ENCODE data around the gene ZNF280A. TPM values are rescaled to one million over a fixed set of nuclear protein-coding genes. Genes with fewer than 3 reads are reported as not detected.

ZNF280A gene
- total and polyA plus RNA-seq, 9 of the 15 experiments (the other 6 are each of a cell fraction or from before 2014, with no cell fraction given): 19.0 to 40.8 (median 28.6) TPM

DNA sequence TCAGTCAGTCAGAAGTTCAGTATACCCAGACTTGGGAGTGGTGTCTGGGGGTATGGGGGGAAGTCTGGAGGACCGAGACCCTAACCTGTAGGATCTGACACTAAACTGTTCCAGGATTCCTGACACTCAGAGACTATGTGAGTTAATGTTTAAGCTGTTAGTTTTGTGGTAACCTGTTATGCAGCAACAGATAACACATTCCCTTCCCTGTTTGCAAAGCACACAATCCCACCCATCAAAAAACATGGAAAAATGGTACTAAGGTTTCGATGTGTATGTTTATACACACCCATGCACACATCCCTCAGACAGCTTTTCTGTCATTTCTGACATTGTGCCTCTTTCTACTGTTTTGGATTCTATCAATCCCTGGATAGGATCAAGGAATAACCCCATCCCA is 39.1 kb downstream of the ZNF280A start:
- H3K27ac ChIP-seq (ENCODE audit: extremely low read depth, low read depth, low read length): no peak overlapping the region
- FAIRE-seq (no peak), ATAC-seq (no peak), DNase-seq (ENCODE audit: extremely low read depth in 1 of 4, low spot score in 3 of 4) (no peak)
- H3K79me2 ChIP-seq (ENCODE audit: control insufficient read depth, insufficient read depth, low read length): no peaks in the 10 kb centered on the region
- in situ Hi-C loops (cut with MboI): no loop called here
- H3K9me1 ChIP-seq (ENCODE audit: control insufficient read depth, insufficient read depth, low read length): no peaks in the 10 kb centered on the region
- ChIA-PET CTCF (ENCODE audit: low intra/inter-chr PET ratio) (interaction anchor here (0.9 kb wide), 1 partner anchor 15 kb away, joined by 3 read pairs; no protein-coding TSS in a partner anchor), POLR2A (interaction anchor here (0.6 to 4.7 kb wide), 16 partner anchors 9 to 289 kb away, joined by 3 to 45 read pairs (median 3); no protein-coding TSS in a partner anchor)
- no peaks in the 10 kb centered on the region for H3K27me3 ChIP-seq (ENCODE audit: control insufficient read depth in 2 of 2, insufficient read depth in 2 of 2, low read length in 2 of 2)
- no peak overlapping the region for H3K4me3 ChIP-seq
- H4K20me1 ChIP-seq (replicated peaks; ENCODE audit: control insufficient read depth, insufficient read depth, low read length): no peaks in the 10 kb centered on the region
- TF ChIP-seq, protein P1, sequence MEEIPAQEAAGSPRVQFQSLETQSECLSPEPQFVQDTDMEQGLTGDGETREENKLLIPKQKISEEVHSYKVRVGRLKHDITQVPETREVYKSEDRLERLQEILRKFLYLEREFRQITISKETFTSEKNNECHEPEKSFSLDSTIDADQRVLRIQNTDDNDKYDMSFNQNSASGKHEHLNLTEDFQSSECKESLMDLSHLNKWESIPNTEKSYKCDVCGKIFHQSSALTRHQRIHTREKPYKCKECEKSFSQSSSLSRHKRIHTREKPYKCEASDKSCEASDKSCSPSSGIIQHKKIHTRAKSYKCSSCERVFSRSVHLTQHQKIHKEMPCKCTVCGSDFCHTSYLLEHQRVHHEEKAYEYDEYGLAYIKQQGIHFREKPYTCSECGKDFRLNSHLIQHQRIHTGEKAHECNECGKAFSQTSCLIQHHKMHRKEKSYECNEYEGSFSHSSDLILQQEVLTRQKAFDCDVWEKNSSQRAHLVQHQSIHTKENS (CRISPR knock-in tag; IDR thresholded peaks at IDR 0.05): peak; percentile 58; the same call in 1 of the 2 replicates
- TF ChIP-seq SRSF9 (IDR thresholded peaks at IDR 0.05; ENCODE audit: borderline replicate concordance, low read depth, low read length) (no peak), SMARCB1 (IDR thresholded peaks at IDR 0.05; ENCODE audit: insufficient read length, low read depth) (no peak), TEAD4 (IDR thresholded peaks at IDR 0.05; ENCODE audit: low read length) (no peak), TEAD4 (CRISPR knock-in tag; IDR thresholded peaks at IDR 0.05; ENCODE audit: borderline replicate concordance) (0 out of 2 replicates have a peak, but pooled peaks have one; percentile 13), ZNF134 (CRISPR knock-in tag; conservative IDR thresholded peaks at IDR 0.05) (0 out of 2 replicates have a peak, but pooled peaks have one; percentile 2), ZNF253 (CRISPR knock-in tag; conservative IDR thresholded peaks at IDR 0.05) (0 out of 2 replicates have a peak, but pooled peaks have one; percentile 50)
- TF ChIP-seq, protein P2, sequence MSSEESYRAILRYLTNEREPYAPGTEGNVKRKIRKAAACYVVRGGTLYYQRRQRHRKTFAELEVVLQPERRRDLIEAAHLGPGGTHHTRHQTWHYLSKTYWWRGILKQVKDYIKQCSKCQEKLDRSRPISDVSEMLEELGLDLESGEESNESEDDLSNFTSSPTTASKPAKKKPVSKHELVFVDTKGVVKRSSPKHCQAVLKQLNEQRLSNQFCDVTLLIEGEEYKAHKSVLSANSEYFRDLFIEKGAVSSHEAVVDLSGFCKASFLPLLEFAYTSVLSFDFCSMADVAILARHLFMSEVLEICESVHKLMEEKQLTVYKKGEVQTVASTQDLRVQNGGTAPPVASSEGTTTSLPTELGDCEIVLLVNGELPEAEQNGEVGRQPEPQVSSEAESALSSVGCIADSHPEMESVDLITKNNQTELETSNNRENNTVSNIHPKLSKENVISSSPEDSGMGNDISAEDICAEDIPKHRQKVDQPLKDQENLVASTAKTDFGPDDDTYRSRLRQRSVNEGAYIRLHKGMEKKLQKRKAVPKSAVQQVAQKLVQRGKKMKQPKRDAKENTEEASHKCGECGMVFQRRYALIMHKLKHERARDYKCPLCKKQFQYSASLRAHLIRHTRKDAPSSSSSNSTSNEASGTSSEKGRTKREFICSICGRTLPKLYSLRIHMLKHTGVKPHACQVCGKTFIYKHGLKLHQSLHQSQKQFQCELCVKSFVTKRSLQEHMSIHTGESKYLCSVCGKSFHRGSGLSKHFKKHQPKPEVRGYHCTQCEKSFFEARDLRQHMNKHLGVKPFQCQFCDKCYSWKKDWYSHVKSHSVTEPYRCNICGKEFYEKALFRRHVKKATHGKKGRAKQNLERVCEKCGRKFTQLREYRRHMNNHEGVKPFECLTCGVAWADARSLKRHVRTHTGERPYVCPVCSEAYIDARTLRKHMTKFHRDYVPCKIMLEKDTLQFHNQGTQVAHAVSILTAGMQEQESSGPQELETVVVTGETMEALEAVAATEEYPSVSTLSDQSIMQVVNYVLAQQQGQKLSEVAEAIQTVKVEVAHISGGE (CRISPR knock-in tag; IDR thresholded peaks at IDR 0.05): 0 out of 6 replicates have a peak, but pooled peaks of 1 of the 3 experiments have one; percentile 6
- TF ChIP-seq, protein P3, sequence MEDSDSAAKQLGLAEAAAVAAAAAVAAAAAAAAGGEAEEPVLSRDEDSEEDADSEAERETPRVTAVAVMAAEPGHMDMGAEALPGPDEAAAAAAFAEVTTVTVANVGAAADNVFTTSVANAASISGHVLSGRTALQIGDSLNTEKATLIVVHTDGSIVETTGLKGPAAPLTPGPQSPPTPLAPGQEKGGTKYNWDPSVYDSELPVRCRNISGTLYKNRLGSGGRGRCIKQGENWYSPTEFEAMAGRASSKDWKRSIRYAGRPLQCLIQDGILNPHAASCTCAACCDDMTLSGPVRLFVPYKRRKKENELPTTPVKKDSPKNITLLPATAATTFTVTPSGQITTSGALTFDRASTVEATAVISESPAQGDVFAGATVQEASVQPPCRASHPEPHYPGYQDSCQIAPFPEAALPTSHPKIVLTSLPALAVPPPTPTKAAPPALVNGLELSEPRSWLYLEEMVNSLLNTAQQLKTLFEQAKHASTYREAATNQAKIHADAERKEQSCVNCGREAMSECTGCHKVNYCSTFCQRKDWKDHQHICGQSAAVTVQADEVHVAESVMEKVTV (CRISPR knock-in tag; IDR thresholded peaks at IDR 0.05): 0 out of 2 replicates have a peak, but pooled peaks have one; percentile 5
- BruUV-seq (replicated peaks): no TSS peak
- H2AFZ ChIP-seq (ENCODE audit: low read depth, low read length): no peak overlapping the region
- intact Hi-C loops (cut with micrococcal nuclease): no loop called here
- 24% methylated on average over 2 of the region's 2 CpGs for WGBS (ENCODE audit: insufficient coverage, low coverage, missing lambda C conversion rate)
- H3K4me2 ChIP-seq (ENCODE audit: insufficient read depth, low read length): no peak overlapping the region
- peaks cover 0 to 7% of the 10 kb centered on the region in 2 experiments; a peak in 2 of 5 replicates for H3K4me1 ChIP-seq (replicated peaks in 1 of 2; ENCODE audit: control insufficient read depth in 2 of 2, insufficient read depth in 2 of 2, low read length in 2 of 2)
- no peak overlapping the region for H3K9ac ChIP-seq (ENCODE audit: insufficient read depth in 1 of 2, low read depth in 2 of 2, low read length in 2 of 2)
- H3K9me3 ChIP-seq (replicated peaks; ENCODE audit: control insufficient read depth, insufficient read depth, low read depth, low read length): no peaks in the 10 kb centered on the region
- H3K36me3 ChIP-seq (ENCODE audit: control insufficient read depth, insufficient read depth, low read length): peaks cover 12% of the 10 kb centered on the region

Data from K562 (cell line).